BLaER1 treated with 17β-estradiol and CSF1 and Interleukin-3, amounts not matched to agents 10 nM and 100 nM (cell line): ENCODE data around the gene PARK7.

Experiments
- H3K27ac ChIP-seq, 11 experiments: shearing (Covaris generic); formaldehyde crosslinking; 2 replicates each; pipeline ENCODE4 v1.8.1; 2022
- H3K27me3 ChIP-seq, 11 experiments: shearing (Covaris generic); formaldehyde crosslinking; 2 replicates each; pipeline ENCODE4 v1.8.1; 2022
- H3K36me3 ChIP-seq, 11 experiments: shearing (Covaris generic); formaldehyde crosslinking; 2 replicates each; pipeline ENCODE4 v1.8.1; 2022
- H3K4me1 ChIP-seq, 10 experiments: shearing (Covaris generic); formaldehyde crosslinking; 2 replicates each; pipeline ENCODE4 v1.8.1; 2022
- H3K4me2 ChIP-seq, 11 experiments: shearing (Covaris generic); formaldehyde crosslinking; 2 replicates each; pipeline ENCODE4 v1.8.1; 2022
- H3K4me3 ChIP-seq, 10 experiments: shearing (Covaris generic); formaldehyde crosslinking; 2 replicates each; pipeline ENCODE4 v1.8.1; 2022
- H3K9ac ChIP-seq, 11 experiments: shearing (Covaris generic); formaldehyde crosslinking; 2 replicates each; pipeline ENCODE4 v1.8.1; 2022
- H3K9me3 ChIP-seq, 11 experiments: shearing (Covaris generic); formaldehyde crosslinking; replicated peaks in 1 of 11; 2 replicates each; pipeline ENCODE4 v1.8.1; 2022
- H4K20me1 ChIP-seq, 11 experiments: shearing (Covaris generic); formaldehyde crosslinking; 2 replicates each; pipeline ENCODE4 v1.8.1; 2022
- Cebpa-rat ChIP-seq, 11 experiments: shearing (Covaris generic); IDR thresholded peaks; 2 replicates each; pipeline ENCODE4 v1.8.1; 2022

The PARK7 gene

DNA sequence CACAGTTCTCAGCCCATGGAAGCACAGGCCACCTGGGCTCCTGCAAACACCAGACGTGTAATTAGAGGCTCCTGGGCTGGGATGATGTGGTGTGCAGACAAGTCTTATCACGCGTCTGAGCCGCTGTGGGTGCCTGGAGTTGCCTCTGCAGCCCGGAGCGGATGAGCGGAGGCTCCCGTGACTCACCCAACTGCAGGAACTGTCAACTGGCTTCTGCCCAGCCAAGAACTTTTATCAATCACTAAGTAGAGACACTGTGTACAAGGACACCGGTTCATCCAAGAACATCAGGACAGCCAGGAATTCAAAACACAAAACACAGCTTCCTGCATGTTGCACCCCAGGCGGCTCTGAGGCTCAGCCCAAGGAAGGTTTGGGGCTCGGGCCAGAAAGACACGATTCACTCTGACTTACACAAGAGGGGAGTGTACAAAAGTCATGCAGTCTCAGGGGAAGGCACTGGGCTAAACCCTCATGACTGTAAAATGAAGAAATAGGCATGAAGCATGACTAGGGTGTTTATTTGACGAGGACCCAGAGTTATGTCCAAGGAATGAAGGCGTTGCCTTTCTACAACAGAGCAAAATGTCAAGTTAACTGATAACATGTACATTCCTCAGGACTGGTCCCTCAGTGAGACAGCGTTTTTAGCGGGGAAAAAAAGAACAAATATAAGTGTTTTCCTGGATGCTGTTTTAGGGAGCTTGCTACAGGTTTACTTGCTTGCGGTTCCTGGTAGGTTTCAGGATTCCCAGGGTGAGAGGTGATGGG is 43.5 kb downstream of the PARK7 start:
- H3K4me2 ChIP-seq: peak overlapping the region in 9 of 11 experiments; percentile 27 to 68 (median 48); a peak in 17 of 22 replicates
- H4K20me1 ChIP-seq: no peaks in the 10 kb centered on the region

DNA sequence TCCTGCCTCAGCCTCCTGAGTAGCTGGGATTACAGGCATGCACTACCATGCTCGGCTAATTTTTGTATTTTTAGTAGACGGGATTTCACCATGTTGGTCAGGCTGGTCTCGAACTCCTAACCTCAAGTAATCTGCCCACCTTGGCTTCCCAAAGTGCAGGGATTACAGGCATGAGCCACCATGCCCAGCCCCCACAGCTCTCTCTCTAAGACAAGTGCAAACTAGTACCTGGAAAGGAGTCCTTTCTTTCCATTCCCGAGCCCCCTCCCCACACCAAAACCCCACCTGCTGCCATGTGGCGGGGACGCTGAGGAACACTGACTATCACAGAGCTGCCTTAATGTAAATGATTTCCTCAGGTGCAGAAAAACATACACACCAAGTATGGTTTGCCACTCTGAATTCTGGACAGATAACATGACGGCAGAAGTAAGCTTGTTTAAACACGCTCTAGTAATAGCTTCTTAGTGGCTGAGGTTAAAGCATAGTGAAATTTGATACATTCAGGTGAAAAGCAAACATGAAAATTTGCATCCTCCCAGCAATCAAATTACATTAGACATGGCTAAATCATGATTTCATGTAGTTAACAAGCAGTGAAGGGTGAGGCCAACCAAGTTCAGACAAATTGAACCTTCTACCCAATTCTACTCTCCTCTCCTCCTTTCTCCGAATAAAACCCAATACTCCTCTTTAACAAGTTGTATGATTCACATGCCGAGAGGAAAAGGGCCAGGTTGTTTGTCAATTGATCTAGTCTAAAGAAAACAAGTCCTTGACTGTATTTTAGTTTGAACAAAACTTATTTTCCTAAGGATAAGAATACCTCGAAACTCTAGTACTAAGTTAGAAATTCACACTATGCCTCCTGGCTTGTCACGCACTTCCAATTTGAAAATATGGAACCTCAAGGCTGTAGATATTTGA is 44.8 kb downstream of the PARK7 start:
- TF ChIP-seq Cebpa-rat (IDR thresholded peaks at IDR 0.05): no peak
- peak overlapping the region in 7 of 11 experiments; percentile 27 to 63 (median 48); a peak in 6 of 22 replicates for H3K4me2 ChIP-seq
- 0 out of 22 replicates have a peak, but pooled peaks cover 0 to 5% (median 0%) of the 10 kb centered on the region in 11 experiments for H3K36me3 ChIP-seq
- H4K20me1 ChIP-seq: no peaks in the 10 kb centered on the region
- H3K9ac ChIP-seq: no peak overlapping the region
- H3K4me3 ChIP-seq: no peak overlapping the region
- H3K27me3 ChIP-seq: no peaks in the 10 kb centered on the region
- H3K9me3 ChIP-seq: peaks cover 0 to 6% (median 0%) of the 10 kb centered on the region in 11 experiments; a peak in 2 of 22 replicates
- peaks cover 0 to 33% (median 28%) of the 10 kb centered on the region in 10 experiments; a peak in 17 of 20 replicates for H3K4me1 ChIP-seq
- H3K27ac ChIP-seq: peak overlapping the region in 4 of 11 experiments; percentile 24 to 58 (median 44); a peak in 3 of 22 replicates

More for the DNA sequence above, 43.5 kb downstream of the PARK7 start:
- H3K36me3 ChIP-seq: peaks cover 0 to 5% (median 0%) of the 10 kb centered on the region in 11 experiments; a peak in 1 of 22 replicates
- no peak overlapping the region for H3K4me3 ChIP-seq
- H3K9me3 ChIP-seq: peaks cover 0 to 6% (median 0%) of the 10 kb centered on the region in 11 experiments; a peak in 2 of 22 replicates
- H3K4me1 ChIP-seq: peaks cover 0 to 29% (median 27%) of the 10 kb centered on the region in 10 experiments; a peak in 17 of 20 replicates
- H3K27me3 ChIP-seq: no peaks in the 10 kb centered on the region
- TF ChIP-seq Cebpa-rat (IDR thresholded peaks at IDR 0.05): no peak
- peak overlapping the region in 3 of 11 experiments; percentile 1 to 50 (median 36); a peak in 4 of 22 replicates for H3K9ac ChIP-seq
- H3K27ac ChIP-seq: peak overlapping the region in 8 of 11 experiments; percentile 5 to 60 (median 44); a peak in 13 of 22 replicates

GRCh38 chr1:8009043-8010002 is 47.8 kb downstream of the PARK7 start:
- Histone ChIP-seq H3K9ac (no peak overlapping the region), H3K4me1 (peaks cover 0 to 38% (median 26%) of the 10 kb centered on the region in 10 experiments; a peak in 17 of 20 replicates), H3K27me3 (no peaks in the 10 kb centered on the region), H3K36me3 (peaks cover 0 to 8% (median 0%) of the 10 kb centered on the region in 11 experiments; a peak in 1 of 22 replicates), H3K4me3 (no peak overlapping the region), H3K9me3 (peaks cover 0 to 6% (median 0%) of the 10 kb centered on the region in 11 experiments; a peak in 2 of 22 replicates), H3K27ac (no peak overlapping the region), H3K4me2 (peak overlapping the region in 9 of 11 experiments; percentile 8 to 48 (median 38); a peak in 14 of 22 replicates), H4K20me1 (no peaks in the 10 kb centered on the region)
- TF ChIP-seq Cebpa-rat (IDR thresholded peaks at IDR 0.05): no peak

DNA sequence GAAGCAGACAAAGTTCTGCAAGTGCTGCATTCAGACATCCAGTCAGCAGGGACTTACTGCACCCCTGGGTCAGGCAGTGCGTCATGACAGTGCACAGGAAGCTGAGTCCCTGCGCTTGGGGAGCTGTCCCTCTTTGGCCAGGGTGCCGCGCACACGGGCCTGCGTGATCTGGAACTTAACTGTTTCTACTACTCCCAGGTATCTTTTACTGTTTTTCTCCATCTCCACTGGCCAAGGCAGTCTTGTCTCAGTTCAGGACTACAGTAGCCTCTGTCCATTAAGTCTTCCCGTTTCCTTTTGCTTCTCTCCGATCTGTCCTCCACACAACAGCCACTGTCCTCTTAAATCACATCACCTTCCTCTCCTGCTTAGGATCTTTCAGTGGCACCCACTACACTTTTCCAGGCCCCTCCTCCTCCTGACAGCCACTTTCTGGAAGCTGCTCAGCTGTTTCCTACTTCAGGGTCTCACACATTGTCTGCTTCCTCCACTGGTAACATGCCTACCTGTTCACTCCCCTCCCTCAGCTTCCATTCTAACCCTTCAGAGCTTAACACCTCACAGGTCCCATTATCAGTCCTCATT is 48.7 kb downstream of the PARK7 start:
- Histone ChIP-seq H3K4me2 (peak overlapping the region in 8 of 11 experiments; percentile 8 to 48 (median 40); a peak in 9 of 22 replicates), H3K27me3 (no peaks in the 10 kb centered on the region), H3K9ac (no peak overlapping the region), H3K4me3 (no peak overlapping the region), H4K20me1 (no peaks in the 10 kb centered on the region), H3K4me1 (peaks cover 0 to 31% (median 19%) of the 10 kb centered on the region in 10 experiments; a peak in 17 of 20 replicates), H3K36me3 (peaks cover 0 to 8% (median 0%) of the 10 kb centered on the region in 11 experiments; a peak in 1 of 22 replicates), H3K27ac (no peak overlapping the region), H3K9me3 (peaks cover 0 to 6% (median 0%) of the 10 kb centered on the region in 11 experiments; a peak in 2 of 22 replicates)
- no peak for TF ChIP-seq Cebpa-rat (IDR thresholded peaks at IDR 0.05)

DNA sequence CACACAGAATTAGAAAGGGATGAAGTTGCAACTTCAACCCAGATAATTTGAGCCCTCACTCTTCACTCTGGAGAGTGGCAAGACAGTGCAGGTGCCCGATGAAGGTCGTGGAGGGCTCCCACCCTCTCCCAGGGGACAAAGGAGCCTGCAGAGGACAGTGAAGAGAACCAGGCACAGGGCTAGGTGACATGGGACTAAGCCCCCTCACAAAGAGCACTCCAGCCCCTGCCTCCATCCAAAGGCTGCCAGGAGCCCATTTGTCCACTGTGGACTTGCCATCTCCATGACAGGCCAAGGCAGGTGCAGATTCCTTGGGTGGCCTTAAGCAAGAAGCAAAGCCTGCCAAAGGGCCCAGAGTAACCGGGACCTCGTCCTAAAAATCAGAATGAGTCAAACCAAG is 49.5 kb downstream of the PARK7 start:
- Histone ChIP-seq H3K27me3 (no peaks in the 10 kb centered on the region), H3K4me1 (peaks cover 0 to 23% (median 11%) of the 10 kb centered on the region in 10 experiments; a peak in 15 of 20 replicates), H3K9me3 (peaks cover 0 to 6% (median 0%) of the 10 kb centered on the region in 11 experiments; a peak in 2 of 22 replicates), H3K4me3 (no peak overlapping the region), H4K20me1 (0 out of 22 replicates have a peak, but pooled peaks cover 0 to 4% (median 0%) of the 10 kb centered on the region in 11 experiments), H3K9ac (no peak overlapping the region), H3K27ac (no peak overlapping the region), H3K36me3 (peaks cover 0 to 8% (median 0%) of the 10 kb centered on the region in 11 experiments; a peak in 1 of 22 replicates), H3K4me2 (no peak overlapping the region)
- no peak for TF ChIP-seq Cebpa-rat (IDR thresholded peaks at IDR 0.05)

GRCh38 chr1:8011923-8012858 is 50.7 kb downstream of the PARK7 start:
- H3K27ac ChIP-seq: no peak overlapping the region
- H3K4me1 ChIP-seq: peaks cover 0 to 24% (median 13%) of the 10 kb centered on the region in 10 experiments; a peak in 14 of 20 replicates
- H4K20me1 ChIP-seq: 0 out of 22 replicates have a peak, but pooled peaks cover 0 to 4% (median 0%) of the 10 kb centered on the region in 11 experiments
- no peaks in the 10 kb centered on the region for H3K27me3 ChIP-seq
- peaks cover 0 to 6% (median 0%) of the 10 kb centered on the region in 11 experiments; a peak in 2 of 22 replicates for H3K9me3 ChIP-seq
- TF ChIP-seq Cebpa-rat (IDR thresholded peaks at IDR 0.05): no peak
- no peak overlapping the region for H3K9ac ChIP-seq
- H3K4me2 ChIP-seq: no peak overlapping the region
- H3K36me3 ChIP-seq: peaks cover 0 to 8% (median 0%) of the 10 kb centered on the region in 11 experiments; a peak in 1 of 22 replicates
- H3K4me3 ChIP-seq: no peak overlapping the region
